Lower lobe of right lung (tissue), 2 donors: ENCODE measurements around the gene MAPK12. TPM values are rescaled to one million over a fixed set of nuclear protein-coding genes. Genes with fewer than 3 reads are reported as not detected.
A peak's percentile ranks its signal among the peaks of the same experiment; 100 is the strongest.

Experiments
- ATAC-seq, 2 donors: fragments of 200-7000 bp; cut with Tn5 transposase; one replicate each; pipeline ENCODE4 v1.9.1; 2020 to 2022; ENCODE audit warnings: mild to moderate bottlenecking in 2 of 2, moderate library complexity in 2 of 2
- DNase-seq: peaks from one replicate; pipeline ENCODE4 v3.0.0-alpha.2; 2020
- H3K27ac ChIP-seq: fragments of 200-600 bp; one replicate; pipeline ENCODE4 v1.8.0; 2022
- H3K27me3 ChIP-seq: fragments of 200-600 bp; one replicate; pipeline ENCODE4 v1.8.0; 2022; ENCODE audit warnings: low read depth
- H3K36me3 ChIP-seq: fragments of 200-600 bp; one replicate; pipeline ENCODE4 v1.8.0; 2022; ENCODE audit warnings: mild to moderate bottlenecking
- H3K4me1 ChIP-seq: fragments of 200-600 bp; one replicate; pipeline ENCODE4 v1.8.0; 2022
- H3K4me3 ChIP-seq: fragments of 200-600 bp; one replicate; pipeline ENCODE4 v1.8.0; 2022; ENCODE audit warnings: mild to moderate bottlenecking
- H3K9me3 ChIP-seq: fragments of 200-600 bp; one replicate; pipeline ENCODE4 v1.8.0; 2022
- CTCF ChIP-seq: fragments of 200-600 bp; IDR thresholded peaks from one replicate; pipeline ENCODE4 v1.8.0; 2022; ENCODE audit warnings: antibody characterized with exemption, mild to moderate bottlenecking
- intact Hi-C: fragments of 100-400 bp; cut with DNase I; formaldehyde crosslinking; loops from one replicate; pipeline ENCODE4 v1.11.0; 2022
- long read RNA-seq: library from polyadenylated mRNA; unstranded; transcript quantifications from one replicate; pipeline ENCODE4 v2.0.0, GENCODE V29; 2021
- total RNA-seq: library from RNA; stranded (reverse); fragmentation: NEBNext Ultra II Directional; extraction: Animal tissue kit (Norgen Biotek cat#: 25700); gene quantifications from one replicate; pipeline ENCODE4 v1.2.1, GENCODE V29; 2021
- donor health status: DM: no; HTN: yes; CAD: no; lungs with severe emphysema.

The MAPK12 gene
- total RNA-seq, result 11.9 TPM
- long read RNA-seq, transcript MAPK12-201 (12 exons, 1,918 nt), result major isoform, 9 of 43 reads
- long read RNA-seq, partial matches to known transcripts, result 8 of 43 reads
- long read RNA-seq, other reads (novel, unspliced or antisense), result 21 of 43 reads

GRCh38 chr22:50261615-50262459, at the start of gene MAPK12:
MAPK12 (minus strand) TSS chr22:50261683; CDS start chr22:50261509, 174 bp downstream.
- no peak within 1 kb of the TSS for H3K27ac ChIP-seq
- intact Hi-C loops, result no loop called here
- no peaks in the 10 kb centered on the region for H3K9me3 ChIP-seq
- ATAC-seq (peak; percentile 4 to 16), DNase-seq (no peak)
- H3K36me3 ChIP-seq, result peaks cover 6% of the 10 kb centered on the region
- H3K4me3 ChIP-seq, result peak within 1 kb of the TSS; percentile 57
- H3K27me3 ChIP-seq, result peaks cover 25% of the 10 kb centered on the region
- TF ChIP-seq CTCF, result no peak
- peaks cover 16% of the 10 kb centered on the region for H3K4me1 ChIP-seq

GRCh38 chr22:50310949-50311444, 49.5 kb upstream of the MAPK12 start:
- Histone ChIP-seq H3K4me1 (peaks cover 51% of the 10 kb centered on the region), H3K27ac (peak overlapping the region; percentile 8), H3K27me3 (no peaks in the 10 kb centered on the region), H3K4me3 (no peak overlapping the region), H3K36me3 (no peaks in the 10 kb centered on the region), H3K9me3 (no peaks in the 10 kb centered on the region)
- DNase-seq (peak; percentile 45), ATAC-seq (no peak)
- intact Hi-C loops, result no loop called here
- TF ChIP-seq CTCF, result no peak

- intact Hi-C loops, result no loop called here
- Histone ChIP-seq H3K36me3 (no peaks in the 10 kb centered on the region), H3K27ac (peak overlapping the region; percentile 90), H3K4me3 (no peak overlapping the region), H3K9me3 (no peaks in the 10 kb centered on the region), H3K4me1 (peaks cover 56% of the 10 kb centered on the region), H3K27me3 (no peaks in the 10 kb centered on the region)
- ATAC-seq (peak; percentile 65), DNase-seq (peak; percentile 91)
- no peak for TF ChIP-seq CTCF
These were observed 48.7 kb upstream of the MAPK12 start for GRCh38 chr22:50310031-50310722.

GRCh38 chr22:50309601-50309991, 48.1 kb upstream of the MAPK12 start:
- Histone ChIP-seq H3K9me3 (no peaks in the 10 kb centered on the region), H3K36me3 (no peaks in the 10 kb centered on the region), H3K27ac (peak overlapping the region; percentile 90), H3K4me3 (no peak overlapping the region), H3K27me3 (no peaks in the 10 kb centered on the region), H3K4me1 (peaks cover 56% of the 10 kb centered on the region)
- ATAC-seq (no peak), DNase-seq (no peak)
- intact Hi-C loops, result no loop called here
- no peak for TF ChIP-seq CTCF

- intact Hi-C loops, result no loop called here
- TF ChIP-seq CTCF, result no peak
- no peak for ATAC-seq
- Histone ChIP-seq H3K36me3 (no peaks in the 10 kb centered on the region), H3K4me1 (peaks cover 56% of the 10 kb centered on the region), H3K27ac (peak overlapping the region; percentile 90), H3K27me3 (no peaks in the 10 kb centered on the region), H3K9me3 (no peaks in the 10 kb centered on the region), H3K4me3 (no peak overlapping the region)
- DNase-seq, result no peak
These were observed 47.6 kb upstream of the MAPK12 start for GRCh38 chr22:50308986-50309600.
